GM12891 (cell line): Measurements from ENCODE around the gene SLC66A2.

Source experiments
- PAX5 ChIP-seq: IDR thresholded peaks from 2 replicates; pipeline ENCODE4 v1.6.1; 2011; ENCODE audit warnings: low read length, moderate library complexity, mild to moderate bottlenecking; ENCODE audit not compliant: insufficient read depth, severe bottlenecking
- POLR2A ChIP-seq: IDR thresholded peaks from 2 replicates; pipeline ENCODE4 v1.6.1; 2011; ENCODE audit warnings: low read depth, low read length, control low read depth
- POLR2AphosphoS5 ChIP-seq: IDR thresholded peaks from 2 replicates; pipeline ENCODE4 v1.6.1; 2011; ENCODE audit warnings: low read depth, low read length, control low read depth
- POU2F2 ChIP-seq: IDR thresholded peaks from 2 replicates; pipeline ENCODE4 v1.6.1; 2011; ENCODE audit warnings: low read depth, mild to moderate bottlenecking, control low read depth, low read length, moderate library complexity
- SPI1 ChIP-seq: IDR thresholded peaks from 2 replicates; pipeline ENCODE4 v1.6.1; 2011; ENCODE audit warnings: low read depth, low read length, control low read depth
- TAF1 ChIP-seq: IDR thresholded peaks from 2 replicates; pipeline ENCODE4 v1.6.1; 2011; ENCODE audit warnings: low read depth, low read length, control low read depth

GRCh38 chr18:79917169-79917852 is 34.1 kb downstream of the SLC66A2 start:
- TF ChIP-seq POLR2A = no peak
- TF ChIP-seq SPI1 = no peak
- no peak for TF ChIP-seq TAF1
- TF ChIP-seq POU2F2 = no peak
- no peak for TF ChIP-seq POLR2AphosphoS5
- TF ChIP-seq PAX5 = no peak
